ENCODE data around the gene TRIM29.
A peak's percentile ranks its signal among the peaks of the same experiment; 100 is the strongest.
"Not testable (repeated sequence)": the region's sequence is repeated elsewhere in the genome, so short reads cannot be mapped to it uniquely, and the experiment has no call there.

TRIM29 gene

DNA sequence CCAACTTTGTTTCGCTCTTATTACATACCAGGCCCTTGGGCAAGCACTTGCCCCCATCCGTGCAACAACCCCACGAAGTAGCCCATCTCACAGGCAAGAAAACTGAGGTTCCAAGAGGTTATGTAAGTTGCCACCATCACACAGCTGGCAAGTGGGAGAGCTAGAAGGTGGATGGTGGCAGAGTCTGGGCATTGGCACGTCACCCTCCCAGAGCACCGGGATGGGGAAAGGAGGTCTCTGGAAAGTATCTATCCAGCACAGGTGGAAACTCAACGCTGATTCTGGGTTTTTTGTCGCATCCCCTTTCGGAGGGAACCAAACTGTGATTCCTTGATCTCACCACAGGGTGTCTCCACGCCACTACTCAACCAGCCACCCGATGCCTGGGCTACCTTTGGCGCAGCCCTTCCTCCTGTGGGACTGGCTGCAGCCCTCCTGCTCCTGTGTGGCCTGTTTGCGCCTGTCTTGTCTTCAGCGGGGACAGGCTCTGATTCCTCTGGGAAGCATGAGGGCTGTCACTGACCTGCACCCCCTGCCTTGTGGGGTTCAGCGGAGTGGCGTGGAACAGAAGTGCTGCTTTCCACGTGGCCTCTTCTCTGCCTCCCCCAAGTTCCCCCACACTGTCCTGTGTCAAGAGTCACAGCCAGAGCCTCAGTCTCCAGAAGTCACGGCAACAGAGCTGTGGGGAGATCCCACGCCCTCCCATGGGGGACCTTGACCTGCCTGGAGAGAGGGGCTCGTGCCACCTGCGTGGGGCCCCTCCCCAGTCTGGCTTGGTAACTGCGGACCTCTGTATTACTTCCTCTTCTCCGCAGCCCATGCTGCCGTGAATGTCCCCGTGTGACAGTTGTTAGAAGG, 34.4 kb upstream of the TRIM29 start:
- no peak for DNase-seq

DNA sequence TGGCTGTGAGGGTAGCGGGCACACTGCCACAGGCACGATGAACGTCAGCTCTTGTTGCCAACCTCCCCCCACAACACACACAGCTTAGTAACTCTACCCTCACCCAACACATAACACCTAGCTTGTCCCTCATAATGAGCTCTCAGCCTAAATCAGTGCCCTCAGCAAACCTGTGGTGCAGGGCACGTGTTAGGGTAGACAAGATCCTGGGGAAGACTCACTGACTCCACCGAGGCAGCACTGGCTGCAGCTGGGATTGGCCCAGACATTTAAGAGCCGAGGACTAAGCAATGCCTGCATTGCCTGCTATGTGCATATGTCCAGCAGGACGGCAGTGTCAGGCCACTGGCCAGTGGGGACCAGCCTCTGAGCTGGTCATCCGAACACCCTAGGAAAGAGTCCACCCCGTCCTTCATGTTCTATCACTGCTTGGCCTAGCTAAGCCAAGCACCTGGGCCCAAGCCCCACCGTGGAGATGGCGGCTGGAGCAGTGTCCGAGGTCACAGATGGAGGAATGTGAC, 32.9 kb upstream of the TRIM29 start:
- no peak for DNase-seq

DNA sequence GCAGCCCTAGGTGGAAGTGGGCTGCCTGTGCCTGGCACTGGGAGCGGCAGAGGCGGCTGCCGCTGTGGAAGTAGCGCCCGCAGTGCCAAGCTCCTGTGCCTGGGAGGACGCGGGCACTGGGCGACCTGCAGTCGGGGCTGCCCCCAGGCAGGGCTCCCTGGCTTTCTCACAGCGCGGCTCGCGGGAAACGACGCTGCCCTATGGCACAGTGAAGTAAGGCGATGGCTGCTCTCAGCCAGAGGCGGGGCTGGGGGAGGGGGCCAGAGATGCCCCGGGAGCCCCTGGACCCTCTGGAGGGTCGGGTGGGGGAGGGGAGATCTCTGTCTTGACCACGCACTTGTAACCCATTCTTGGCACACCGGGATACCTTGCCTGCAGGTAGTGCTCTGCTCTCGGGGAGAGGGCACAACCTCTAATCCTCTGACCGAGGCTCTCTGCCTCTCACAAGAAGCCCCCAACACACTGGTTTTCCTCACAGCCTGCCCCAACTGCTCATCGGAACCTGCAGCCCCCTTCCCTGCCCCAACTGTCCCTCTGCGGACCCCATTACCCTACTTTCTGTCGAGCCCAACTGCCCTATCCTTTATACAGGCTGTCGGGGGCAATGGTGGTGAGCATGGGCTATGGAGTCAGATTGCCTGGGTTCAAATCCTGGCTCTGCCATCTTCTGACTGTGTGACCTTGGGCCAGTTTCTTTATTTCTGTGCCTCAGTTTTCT, 32.2 kb upstream of the TRIM29 start:
- DNase-seq = no peak

GRCh38 chr11:120168960-120169681, 31.2 kb upstream of the TRIM29 start:
- DNase-seq = peak; percentile 21

DNA sequence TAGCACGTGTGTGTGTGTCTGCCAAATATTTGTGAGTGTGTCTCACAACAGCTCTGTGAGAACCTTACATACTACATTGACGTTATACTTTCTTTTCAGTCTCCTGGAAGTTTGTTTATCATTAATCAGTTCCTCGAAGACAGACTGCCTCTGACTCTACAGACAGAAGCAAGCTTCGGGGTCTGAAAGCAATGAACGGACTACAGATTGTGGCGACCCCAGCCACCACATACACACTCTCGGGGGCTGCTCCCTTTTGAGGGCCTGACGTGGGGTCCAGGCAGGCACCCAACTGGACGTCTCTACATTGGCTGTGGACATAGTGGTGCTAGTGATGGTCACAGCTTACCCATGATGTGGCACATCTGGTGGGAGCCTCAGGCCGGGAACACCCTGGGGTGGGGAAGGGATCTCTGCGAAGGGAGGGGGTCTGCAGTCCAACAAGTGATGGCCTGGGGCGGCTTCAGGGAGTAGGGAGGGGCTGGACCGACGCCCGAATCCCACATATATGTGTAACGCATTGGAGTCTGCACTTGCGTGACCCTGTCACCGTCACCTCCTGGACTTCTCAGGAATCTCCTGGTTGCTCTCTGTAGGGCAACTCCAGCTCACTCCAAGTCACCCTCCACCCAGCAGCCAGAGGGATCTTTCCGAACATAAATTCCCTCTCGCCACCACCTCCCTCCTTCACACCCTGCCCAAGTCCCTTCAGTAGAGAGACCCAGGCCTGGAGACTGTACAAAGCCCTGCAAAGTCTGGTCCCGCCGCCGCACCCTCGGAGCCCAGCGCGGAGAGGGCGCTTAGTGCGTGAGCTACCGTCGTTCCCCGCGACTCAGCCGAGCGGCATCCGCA, 30.4 kb upstream of the TRIM29 start:
- DNase-seq = no peak

DNA sequence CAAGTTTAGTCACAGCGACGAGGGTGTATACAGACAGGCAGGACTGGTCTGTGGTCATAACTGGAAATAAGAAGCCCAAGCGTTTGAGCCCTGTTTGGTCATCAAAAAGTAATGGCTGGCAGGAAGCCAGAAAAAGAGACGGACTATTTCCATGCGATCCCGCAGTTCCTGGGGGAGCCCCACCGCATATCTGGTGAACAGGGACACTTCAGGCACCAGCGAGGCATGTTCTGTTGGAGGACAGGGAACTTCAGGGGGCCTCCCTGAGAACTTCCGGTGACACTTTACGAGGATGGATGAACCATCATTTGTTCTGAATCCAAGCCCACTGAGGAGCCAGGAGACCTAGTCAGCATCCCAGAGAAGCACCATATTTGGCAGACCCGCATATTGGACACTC, 29.7 kb upstream of the TRIM29 start:
- no peak for DNase-seq

DNA sequence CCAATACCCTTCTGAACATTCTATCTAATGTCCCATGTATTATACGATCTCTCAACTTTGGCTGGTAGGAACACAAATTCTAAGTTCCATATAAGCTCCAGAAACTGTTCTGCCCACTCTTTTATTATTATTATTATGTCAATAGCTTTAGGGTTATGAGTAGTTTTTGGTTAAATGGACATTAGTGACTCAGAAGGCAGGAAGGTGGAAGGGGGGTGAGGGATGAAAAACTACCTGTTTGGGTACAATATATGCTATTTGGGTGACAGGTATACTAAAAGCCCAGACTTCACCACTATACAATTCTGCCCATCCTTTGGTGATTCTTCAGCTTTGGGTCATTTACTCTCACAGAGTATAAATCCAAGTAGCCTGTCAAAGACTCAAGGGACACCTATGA, 22.5 kb upstream of the TRIM29 start:
- DNase-seq = no peak

DNA sequence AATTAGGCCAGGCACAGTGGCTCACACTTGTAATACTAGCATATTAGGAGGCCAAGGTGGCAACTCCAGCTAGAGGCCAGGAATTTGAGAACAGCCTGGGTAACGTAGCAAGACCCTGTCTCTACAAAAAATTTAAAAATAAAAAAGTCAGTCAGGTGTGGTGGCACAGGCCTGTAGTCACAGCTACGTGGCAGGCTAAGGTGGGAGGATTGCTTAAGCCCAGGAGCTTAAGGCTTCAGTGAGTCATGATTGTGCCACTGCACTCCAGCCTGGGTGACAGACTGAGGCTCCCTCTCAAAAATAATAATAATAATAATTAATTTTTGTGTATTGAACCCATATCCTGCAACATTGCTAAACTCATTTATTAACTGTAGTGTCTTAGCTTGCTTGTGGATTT, 15.3 kb upstream of the TRIM29 start:
- DNase-seq = no peak

GRCh38 chr11:120151536-120151935, 13.6 kb upstream of the TRIM29 start:
- DNase-seq = no peak

DNA sequence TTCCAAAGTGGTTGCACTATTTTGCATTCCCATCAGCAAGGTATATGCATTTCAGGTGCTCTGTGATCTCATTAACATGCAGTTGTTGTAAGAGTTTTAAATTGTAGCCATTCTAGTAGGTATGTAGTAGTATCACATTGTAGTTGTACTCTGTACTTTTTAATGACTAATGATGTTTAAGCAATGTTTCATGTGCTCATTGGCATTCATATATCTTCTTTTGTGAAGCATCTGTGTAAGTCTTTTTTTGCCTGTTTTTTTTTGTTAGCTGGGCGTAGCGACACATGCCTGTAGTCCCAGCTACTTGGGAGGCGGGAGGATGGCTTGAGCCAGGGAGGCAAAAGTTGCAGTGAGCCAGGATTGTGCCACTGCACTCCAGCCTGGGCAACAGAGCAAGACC, 11.3 kb upstream of the TRIM29 start:
- DNase-seq = no peak

GRCh38 chr11:120147950-120148270, 10.0 kb upstream of the TRIM29 start:
- no peak for DNase-seq

DNA sequence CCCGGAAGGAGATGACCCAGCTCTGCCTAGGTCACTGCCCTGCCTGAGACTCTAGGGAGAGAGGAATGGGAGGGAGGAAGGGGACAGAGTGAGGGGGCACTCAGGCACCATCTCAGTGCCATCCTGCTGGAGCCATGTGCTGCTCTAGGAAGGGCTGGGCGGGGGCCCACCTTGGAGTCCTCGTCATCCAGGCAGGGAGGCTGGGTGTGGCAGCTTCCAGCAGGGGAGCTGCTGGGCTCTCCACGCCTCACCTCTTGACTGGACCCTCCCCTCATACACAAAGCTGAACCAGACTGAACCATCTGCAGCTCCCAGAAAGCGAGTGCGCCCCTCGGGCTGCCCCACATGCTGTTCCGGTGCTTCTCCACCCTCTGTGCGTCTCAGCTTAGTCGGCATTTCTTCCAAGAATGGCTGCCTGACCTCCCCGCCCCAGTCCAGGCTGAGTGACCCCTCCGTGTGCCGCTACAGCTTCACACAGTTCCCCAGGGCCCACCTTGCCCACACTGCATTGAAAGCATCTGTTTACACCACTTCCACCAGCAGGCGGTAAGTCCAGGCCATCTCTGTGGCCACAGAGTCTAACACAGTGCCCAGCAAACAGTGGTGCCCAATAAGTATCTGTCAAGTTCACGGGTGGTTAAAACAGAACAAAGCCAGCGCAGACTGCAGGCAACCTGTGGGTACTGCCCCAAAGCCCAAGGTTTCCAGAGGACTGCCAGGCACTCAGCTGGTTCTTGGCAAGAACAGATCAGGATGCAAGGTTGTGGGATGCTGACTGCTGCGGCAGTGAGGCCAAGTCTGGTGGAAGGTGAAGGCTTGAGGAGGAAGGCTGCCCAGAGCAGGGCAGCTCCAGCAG, 9.4 kb upstream of the TRIM29 start:
- DNase-seq = no peak

GRCh38 chr11:120146413-120147093, 8.6 kb upstream of the TRIM29 start:
- no peak for DNase-seq

DNA sequence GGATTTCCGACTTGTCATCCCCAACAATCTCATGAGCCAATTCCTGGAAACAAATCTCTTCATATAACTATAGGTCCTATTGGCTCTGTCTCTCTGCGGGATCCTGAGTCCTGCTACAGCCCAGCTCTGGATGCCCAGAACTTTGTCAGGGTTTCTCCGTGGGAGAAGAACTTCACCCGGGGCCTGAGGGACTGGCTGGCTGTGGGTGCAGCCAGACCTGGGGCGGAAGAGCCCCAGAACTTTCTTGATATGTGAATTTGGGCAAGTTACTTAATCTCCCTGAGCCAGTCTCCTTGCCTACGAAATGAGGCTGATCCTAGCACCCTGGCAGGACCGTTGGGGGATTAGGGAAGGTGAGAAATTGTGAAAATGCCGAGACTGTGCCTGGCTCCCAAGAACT, 6.6 kb upstream of the TRIM29 start:
- DNase-seq = no peak

DNA sequence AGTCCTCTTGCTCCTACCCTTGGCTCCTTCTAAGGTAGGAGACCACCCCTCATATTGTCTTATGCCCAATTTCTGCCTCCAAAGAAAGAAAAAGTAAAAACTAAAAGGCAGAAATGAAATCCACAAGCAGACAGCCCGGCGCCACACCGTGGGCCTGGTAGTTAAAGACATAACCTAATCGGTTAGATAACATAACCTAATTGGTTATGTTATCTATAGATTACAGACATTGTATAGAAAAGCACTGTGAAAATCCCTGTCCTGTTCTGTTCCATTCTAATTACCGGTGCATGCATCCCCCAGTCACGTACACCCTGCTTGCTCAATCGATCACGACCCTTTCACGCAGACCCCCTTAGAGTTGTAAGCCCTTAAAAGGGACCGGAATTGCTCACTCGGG, 5.6 kb upstream of the TRIM29 start:
- not testable (repeated sequence) for DNase-seq

DNA sequence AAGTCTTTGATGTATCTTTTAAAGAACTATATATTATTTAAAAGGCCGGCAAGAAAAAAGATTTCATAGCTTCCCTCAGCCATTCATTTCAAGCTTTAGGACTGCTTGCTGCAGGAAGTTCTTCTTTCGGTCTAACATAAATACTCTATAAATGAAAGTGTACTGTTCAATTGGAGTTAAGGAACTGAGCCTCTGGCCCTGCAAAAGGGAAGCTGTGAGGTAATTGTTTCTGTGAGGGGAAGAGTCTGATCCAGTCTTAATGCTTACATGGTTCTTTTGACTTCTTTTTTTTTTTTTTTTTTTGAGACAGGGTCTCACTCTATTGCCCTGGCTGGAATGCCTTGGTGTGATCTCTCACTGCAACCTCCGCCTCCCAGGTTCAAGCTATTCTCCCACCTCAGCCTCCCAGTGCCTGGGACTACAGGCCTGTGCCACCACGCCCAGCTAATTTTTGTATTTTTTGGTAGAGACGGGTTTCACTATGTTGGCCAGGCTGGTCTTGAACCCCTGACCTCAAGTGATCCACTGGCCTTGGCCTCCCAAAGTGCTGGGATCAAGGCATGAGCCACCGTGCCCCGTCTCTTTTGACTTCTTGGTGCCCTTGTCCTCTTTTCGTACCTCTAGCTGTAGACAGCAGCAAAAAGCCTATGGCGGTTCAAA, 4.7 kb upstream of the TRIM29 start:
- DNase-seq = no peak

- no peak for DNase-seq
Observed at GRCh38 chr11:120141768-120142423, 4.0 kb upstream of the TRIM29 start.

DNA sequence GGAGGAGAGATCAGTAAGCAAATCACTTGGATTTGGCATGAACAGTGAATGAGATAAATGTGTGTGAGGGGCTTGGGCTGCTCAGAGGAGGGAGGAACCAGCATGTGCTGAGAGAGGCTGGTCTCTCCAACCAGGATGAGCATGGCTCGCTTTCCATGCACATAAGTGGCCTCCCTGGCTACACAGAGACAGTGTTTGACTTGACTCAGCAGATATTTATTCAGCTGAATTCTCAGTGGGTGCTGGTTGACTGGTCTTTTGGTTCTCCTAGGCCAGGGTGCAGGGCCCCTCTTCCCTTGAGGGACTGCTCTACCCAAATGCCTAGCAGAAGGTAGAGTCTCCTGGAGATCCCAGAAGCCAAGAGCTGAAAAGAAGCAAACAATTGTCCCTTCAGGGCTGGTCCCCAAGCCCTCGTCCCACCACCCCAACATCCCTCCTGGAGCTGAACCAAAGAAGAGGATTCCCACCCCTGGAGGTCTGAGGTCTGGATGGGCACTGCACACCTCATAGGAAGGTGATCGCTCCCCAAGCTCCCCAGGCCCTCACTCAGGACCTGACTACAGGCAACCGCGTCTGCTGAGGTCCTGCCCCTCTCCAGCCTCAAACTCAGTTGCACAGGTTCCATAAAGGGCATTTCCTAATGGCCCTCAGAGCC, 3.3 kb upstream of the TRIM29 start:
- DNase-seq = no peak

Data from T-helper 9 cell (primary cell).